HG02759 (cell line): ENCODE data around the gene CCDC54.

Source experiments
- ATAC-seq: cut with Tn5 transposase; IDR thresholded peaks from one replicate; pipeline ENCODE4 v1.9.1; 2021; ENCODE audit warnings: mild to moderate bottlenecking, moderate library complexity; ENCODE audit not compliant: unreplicated experiment

The CCDC54 gene

GRCh38 chr3:107392549-107393165 lies 15.4 kb downstream of the CCDC54 start:
- no peak for ATAC-seq

GRCh38 chr3:107394502-107394901 lies 17.3 kb downstream of the CCDC54 start:
- ATAC-seq: no peak

GRCh38 chr3:107395066-107395465 lies 17.8 kb downstream of the CCDC54 start:
- ATAC-seq: no peak

- ATAC-seq: no peak
These were observed 24.1 kb downstream of the CCDC54 start for GRCh38 chr3:107401301-107401700.

GRCh38 chr3:107402214-107402613 lies 25.0 kb downstream of the CCDC54 start:
- ATAC-seq: no peak

- ATAC-seq: no peak
These were observed 27.7 kb downstream of the CCDC54 start for GRCh38 chr3:107404727-107405469.

DNA sequence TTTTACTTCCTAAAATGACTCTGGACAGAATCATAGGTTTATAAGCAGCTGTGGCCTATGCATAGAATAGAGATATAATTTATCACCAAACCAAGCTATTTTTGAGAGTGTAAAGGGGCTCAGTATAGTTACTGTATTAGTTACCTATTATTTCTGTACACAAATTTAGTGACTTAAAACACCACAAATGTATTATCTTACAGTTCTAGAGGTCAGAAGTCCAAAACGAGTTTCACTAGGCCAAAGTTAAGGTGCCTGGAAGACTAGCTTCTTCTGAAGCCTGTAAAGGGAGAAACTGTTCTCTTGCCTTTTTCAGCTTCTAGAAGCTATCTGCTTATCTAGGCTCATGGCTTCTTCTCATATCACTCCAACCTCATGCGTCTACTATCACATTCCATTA lies 30.1 kb downstream of the CCDC54 start:
- no peak for ATAC-seq

- no peak for ATAC-seq
These were observed 31.3 kb downstream of the CCDC54 start for GRCh38 chr3:107408513-107408912.

- ATAC-seq: no peak
These were observed 32.1 kb downstream of the CCDC54 start for GRCh38 chr3:107409365-107409764.

DNA sequence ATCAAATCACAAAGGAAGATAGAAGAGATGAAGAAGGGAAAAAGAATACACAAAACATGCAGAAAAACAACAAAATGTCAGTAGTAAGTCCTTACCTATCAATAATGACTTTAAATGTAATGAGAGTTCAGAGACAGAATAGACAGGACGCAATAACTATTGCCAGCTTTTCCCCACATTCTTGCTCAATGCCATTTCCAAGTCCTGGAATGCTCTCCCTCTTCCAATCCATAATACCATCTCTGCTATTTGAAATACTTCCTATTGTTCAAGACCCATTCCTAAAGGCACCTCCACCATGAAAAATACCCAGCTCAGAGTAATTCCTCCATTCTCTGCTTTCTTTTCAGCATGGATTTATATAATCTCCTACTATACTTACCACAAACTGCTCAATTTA lies 33.4 kb downstream of the CCDC54 start:
- no peak for ATAC-seq

DNA sequence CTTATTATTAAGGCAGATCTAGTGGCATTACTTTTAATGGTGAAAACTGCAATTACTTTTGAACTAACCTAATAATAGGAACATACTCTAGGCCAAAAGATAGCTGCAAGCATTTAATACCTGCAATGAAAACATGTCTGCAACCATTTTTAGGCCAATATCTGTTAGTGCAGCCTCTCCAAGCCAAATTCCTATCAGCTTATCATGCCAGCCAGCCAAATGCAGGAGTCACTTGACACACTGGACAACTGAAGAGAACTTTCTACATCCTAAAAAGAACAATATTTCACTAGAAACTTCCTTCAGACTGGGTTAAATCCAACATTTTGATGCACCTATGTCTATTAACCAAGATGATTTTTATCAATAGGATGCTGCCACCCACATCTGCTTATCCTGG lies 33.8 kb downstream of the CCDC54 start:
- no peak for ATAC-seq

- no peak for ATAC-seq
These were observed 34.5 kb downstream of the CCDC54 start for GRCh38 chr3:107411779-107412178.

DNA sequence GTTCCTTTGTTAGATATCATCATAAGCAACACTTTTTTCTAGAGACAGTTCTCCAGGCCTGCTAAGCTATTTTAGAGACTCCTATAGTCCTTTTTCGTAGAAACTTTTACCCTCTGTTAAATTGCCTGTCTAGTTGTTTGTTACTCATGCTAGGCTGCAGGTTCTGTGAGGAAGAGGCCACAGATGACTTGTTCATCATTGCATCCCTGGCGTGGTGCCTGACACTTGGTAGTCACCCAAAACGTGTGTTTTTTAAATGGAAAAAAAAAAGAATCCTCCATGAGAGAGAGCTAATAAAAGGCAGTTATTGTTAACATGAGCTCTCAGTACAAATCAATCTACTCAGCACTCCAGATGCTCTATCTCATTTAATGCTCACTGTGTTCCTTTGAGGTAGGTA lies 35.1 kb downstream of the CCDC54 start:
- no peak for ATAC-seq

- ATAC-seq: no peak
These were observed 36.0 kb downstream of the CCDC54 start for GRCh38 chr3:107413264-107413663.

DNA sequence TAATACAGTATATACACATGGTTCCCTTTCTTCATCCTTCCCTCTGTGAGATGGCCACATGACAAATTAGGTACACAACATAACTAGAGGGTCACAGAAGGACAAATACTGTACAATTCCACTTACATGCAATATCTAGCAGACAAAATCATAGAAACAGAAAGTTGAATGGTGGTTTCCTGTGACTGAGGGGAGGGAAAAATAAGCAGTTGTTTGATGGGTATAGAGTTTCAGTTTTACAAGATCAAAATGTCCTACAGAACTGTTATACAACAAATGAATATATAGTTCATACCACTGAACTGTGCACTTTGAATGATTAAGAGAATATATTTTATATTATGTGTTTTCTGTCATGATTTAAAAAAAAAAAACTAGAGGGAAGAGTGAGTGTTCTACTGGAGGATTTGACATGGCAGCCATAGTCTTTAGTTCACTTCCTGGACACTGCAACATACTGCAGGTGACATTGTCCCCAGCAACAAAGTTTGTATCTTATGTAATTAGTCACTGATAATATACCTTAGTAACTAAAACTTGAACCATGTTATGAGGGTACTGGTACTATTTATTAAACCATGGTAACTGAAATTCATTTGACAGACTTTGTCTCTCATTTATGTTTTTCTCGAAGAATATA lies 37.2 kb downstream of the CCDC54 start:
- peak; percentile 83 for ATAC-seq

DNA sequence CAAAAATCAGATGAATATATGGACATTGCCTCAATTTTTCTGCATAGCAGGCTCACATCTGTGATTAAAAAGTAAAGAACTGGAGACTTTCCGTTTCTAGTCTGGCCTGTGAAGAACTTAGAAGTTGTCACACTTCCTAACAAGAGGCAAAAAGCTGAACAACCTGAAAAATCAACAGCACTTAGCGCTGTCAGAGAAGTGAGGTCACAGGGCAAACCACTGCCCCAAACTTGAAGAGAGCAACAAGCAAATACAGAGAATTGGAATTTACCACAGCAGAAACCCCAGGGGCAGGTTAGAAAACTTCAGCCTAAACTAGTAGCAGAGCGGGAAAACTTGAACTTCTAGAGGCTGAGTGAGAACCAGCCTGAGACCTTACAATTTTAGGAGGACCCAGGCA lies 38.9 kb downstream of the CCDC54 start:
- no peak for ATAC-seq

DNA sequence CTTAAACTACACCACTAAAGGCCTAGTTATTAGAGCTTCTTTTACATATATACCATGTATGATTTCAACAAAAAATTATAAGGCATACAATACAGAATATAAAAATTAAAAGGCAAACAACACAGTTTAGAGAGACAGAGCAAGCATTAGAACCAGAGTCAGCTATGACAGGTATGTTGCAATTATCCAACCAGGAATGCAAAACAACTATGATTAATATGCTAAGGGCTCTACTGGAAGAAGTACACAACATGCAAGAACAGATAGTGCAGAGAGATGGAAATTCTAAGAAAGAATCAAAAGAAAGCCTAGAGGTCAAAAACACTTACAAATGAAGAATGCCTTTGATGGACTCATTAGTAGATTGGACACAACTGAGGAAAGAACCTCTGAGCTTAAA lies 39.6 kb downstream of the CCDC54 start:
- ATAC-seq: no peak

DNA sequence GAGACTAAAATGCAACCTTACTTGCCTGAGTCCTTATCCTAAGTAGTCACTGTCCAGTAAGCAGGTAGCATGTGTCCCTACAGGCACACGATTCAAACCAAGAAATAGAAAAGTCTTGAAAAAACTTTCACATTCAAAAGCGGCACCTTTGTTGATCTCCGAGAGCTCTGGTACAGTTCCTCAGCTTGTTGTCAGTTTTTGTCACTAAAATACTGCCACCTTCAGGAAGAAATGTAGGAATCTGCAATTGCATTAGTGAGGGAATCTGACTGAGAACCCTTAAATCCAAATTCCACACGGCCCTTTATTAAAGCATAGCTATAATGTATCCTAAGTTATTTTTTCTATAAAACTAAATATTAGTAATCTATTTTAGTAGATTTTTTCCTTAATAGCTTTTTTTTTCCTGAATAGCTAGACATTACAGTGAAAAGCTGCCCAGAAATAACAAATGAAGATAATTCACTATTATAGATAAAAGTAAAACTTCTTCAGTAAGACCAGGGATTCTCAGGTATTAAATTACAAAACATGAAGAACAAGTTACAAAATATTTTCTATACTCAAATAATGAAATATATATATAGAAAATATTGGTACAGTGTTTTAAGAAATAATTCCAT lies 44.0 kb downstream of the CCDC54 start:
- ATAC-seq: peak; percentile 88

DNA sequence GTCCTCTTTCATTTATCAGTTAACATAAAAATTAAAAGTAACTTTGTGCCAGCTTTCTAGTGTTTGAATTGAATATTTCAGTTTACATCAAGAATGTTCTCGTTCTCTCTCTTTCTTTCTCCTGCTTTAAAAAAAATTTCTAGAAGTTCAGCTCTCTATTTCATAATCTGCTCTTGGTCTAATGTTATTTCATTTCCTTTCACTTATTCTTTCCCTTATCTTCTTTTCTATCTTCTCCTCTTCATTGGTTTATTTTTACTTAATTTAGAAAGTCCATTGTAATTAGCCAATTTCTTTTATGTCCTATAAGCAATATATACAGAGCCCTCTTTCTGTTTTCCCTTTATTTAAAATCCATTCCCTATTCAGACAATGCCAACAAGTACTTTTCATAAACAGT lies 44.6 kb downstream of the CCDC54 start:
- ATAC-seq: no peak

- no peak for ATAC-seq
These were observed 47.8 kb downstream of the CCDC54 start for GRCh38 chr3:107425033-107425432.

DNA sequence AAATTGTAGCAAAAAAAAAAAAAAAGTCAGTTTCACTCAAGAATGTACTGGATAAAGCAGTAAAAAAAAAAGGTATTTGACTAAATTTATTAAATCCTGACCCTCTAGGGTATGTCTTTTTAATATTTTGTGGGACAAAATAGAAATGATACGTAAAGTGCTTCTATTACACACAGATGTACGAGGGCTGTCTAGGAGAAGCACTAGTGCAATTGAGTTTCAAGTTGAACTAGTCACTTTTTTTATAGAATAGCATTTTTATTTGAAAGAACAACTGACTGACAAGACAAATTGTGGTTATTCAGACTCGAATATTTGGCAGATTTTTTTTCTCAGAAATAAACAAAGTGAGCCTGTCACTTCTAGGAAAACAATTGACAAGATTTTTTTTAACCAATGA lies 49.0 kb downstream of the CCDC54 start:
- ATAC-seq: no peak
